Esophagus squamous epithelium (tissue), 4 donors: ENCODE data around the gene PIWIL4.

ENCODE experiments used
- CTCF ChIP-seq, 6 experiments: fragments of 450-650 bp in 4 of 6; fragments of 200-600 bp in 2 of 6; sonication (generic) in 2 of 6; IDR thresholded peaks; one replicate each; pipeline ENCODE4 v1.5.1; 2016 to 2019; ENCODE audit warnings: antibody characterized with exemption in 6 of 6, mild to moderate bottlenecking in 4 of 6, moderate library complexity in 4 of 6
- POLR2A ChIP-seq, 4 donors: fragments of 450-650 bp; IDR thresholded peaks; one replicate each; pipeline ENCODE4 v1.6.1; 2017; ENCODE audit warnings: antibody characterized with exemption in 4 of 4, mild to moderate bottlenecking in 4 of 4, moderate library complexity in 3 of 4

GRCh38 chr11:94539420-94539819 is 27.7 kb upstream of the PIWIL4 start:
- TF ChIP-seq CTCF (IDR thresholded peaks at IDR 0.05): no peak
- no peak for TF ChIP-seq POLR2A (IDR thresholded peaks at IDR 0.05)
